Activated naive CD4-positive, alpha-beta T cell treated with anti-CD3 and anti-CD28 coated beads, Interleukin-2, amount 50 U/mL, for 72 hours (primary cell): ENCODE measurements around the gene COMMD3. TPM values are rescaled to one million over a fixed set of nuclear protein-coding genes. Genes with fewer than 3 reads are reported as not detected.
A peak's percentile ranks its signal among the peaks of the same experiment; 100 is the strongest.
"Not testable (repeated sequence)": the region's sequence is repeated elsewhere in the genome, so short reads cannot be mapped to it uniquely, and the experiment has no call there.

Source experiments
- ATAC-seq, 2 donors: fragments of 150-1000 bp; cut with Tn5 transposase; 2 replicates each; pipeline ENCODE4 v1.10.0; 2021; ENCODE audit warnings: mild to moderate bottlenecking in 2 of 2, moderate library complexity in 2 of 2
- DNase-seq, 2 donors: peaks; one replicate each; pipeline ENCODE4 v3.0.0; 2021 to 2022; ENCODE audit warnings: low spot score in 2 of 2
- H3K27ac Mint-ChIP-seq, 2 donors: one replicate each; pipeline ENCODE4 v1.8.0; 2022; ENCODE audit warnings: mild to moderate bottlenecking in 2 of 2, mixed read lengths in 2 of 2
- H3K36me3 Mint-ChIP-seq, 2 donors: one replicate each; pipeline ENCODE4 v1.8.0; 2022; ENCODE audit warnings: mixed read lengths in 2 of 2
- H3K9me3 Mint-ChIP-seq, 2 donors: one replicate each; pipeline ENCODE4 v1.8.0; 2022; ENCODE audit warnings: mixed read lengths in 2 of 2
- total RNA-seq, 2 donors: library from RNA; stranded (reverse); gene quantifications; one replicate each; pipeline ENCODE4 v1.2.3, GENCODE V29; 2022

COMMD3 gene
- 10 to 100 TPM; 57.3 to 91.3 TPM for total RNA-seq

DNA sequence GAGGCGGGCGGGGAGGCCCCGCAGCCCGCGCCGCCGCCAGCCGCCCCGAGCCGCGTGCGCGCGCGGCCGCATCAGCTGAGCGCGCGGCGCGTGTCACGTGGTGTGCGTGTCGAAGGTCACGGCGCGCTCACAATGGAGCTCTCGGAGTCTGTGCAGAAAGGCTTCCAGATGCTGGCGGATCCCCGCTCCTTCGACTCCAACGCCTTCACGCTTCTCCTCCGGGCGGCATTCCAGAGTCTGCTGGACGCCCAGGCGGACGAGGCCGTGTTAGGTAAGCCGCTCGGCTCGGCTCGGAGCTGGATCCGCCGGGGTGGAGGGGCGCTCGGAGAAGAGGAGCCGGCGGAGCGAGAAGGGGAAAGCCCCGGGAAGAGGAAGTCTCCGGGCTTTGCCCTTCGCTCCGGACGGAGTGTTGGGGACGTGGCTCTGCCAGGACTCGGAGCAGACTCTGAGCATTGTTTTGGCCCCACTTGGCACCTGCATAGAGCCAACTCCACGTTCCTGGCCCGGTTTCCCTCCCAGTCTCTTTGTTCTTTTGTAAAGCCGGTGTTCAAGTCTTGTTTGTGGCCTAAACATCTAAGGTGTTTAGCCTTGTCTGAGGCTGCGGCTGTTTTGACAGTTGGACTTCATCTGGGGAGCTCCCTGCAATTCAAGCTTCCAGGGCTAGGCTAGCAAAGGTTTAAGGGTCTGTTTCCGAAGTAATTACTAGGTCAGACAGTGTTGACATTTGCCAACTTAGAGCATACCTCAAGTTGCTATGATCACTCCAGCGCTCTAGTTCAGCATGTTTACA lies at the start of gene COMMD3:
Gene COMMD3 (plus strand): TSS at position 103 of the 790 bp plus-strand sequence. CDS start 30 bp downstream, at position 133.
- ATAC-seq: peak; percentile 80 to 83
- DNase-seq: peak; percentile 77 to 86
- peaks cover 11 to 20% of the 10 kb centered on the region in 2 donors for H3K36me3 Mint-ChIP-seq
- no peaks in the 10 kb centered on the region for H3K9me3 Mint-ChIP-seq
- H3K27ac Mint-ChIP-seq: peak within 1 kb of the TSS; percentile 90 to 98

DNA sequence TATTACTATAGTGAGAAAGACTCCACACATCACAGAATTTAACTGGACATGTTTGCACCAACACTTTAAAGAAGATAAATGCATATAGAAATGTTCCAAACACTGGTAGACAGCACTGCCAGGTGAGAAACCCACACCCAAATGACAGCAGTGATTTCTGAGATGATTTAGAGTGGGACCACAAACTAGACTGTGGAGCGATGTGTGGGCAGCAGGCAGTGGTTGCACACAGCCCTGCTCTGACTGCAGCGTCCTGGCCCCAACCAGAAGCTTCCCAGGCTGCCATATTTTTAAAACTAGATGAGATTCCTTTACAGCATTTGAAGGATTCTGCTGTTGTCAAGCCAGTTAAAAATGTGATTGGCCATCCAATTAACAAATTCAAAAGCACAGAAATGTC lies 47.7 kb upstream of the COMMD3 start:
- H3K9me3 Mint-ChIP-seq: peaks cover 0 to 3% of the 10 kb centered on the region in 2 donors
- peaks cover 0 to 5% of the 10 kb centered on the region in 2 donors for H3K36me3 Mint-ChIP-seq
- DNase-seq (no peak), ATAC-seq (peak; percentile 21 to 64)
- H3K27ac Mint-ChIP-seq: no peak overlapping the region

GRCh38 chr10:22271786-22272185 lies 44.4 kb upstream of the COMMD3 start:
- no peak for DNase-seq
- Mint-ChIP-seq H3K27ac (no peak overlapping the region), H3K36me3 (no peaks in the 10 kb centered on the region), H3K9me3 (peaks cover 0 to 3% of the 10 kb centered on the region in 2 donors)
- ATAC-seq: peak; percentile 70 to 88

GRCh38 chr10:22278441-22278782 lies 37.8 kb upstream of the COMMD3 start:
- Mint-ChIP-seq H3K27ac (no peak overlapping the region), H3K36me3 (no peaks in the 10 kb centered on the region), H3K9me3 (no peaks in the 10 kb centered on the region)
- ATAC-seq (no peak), DNase-seq (no peak)

GRCh38 chr10:22280078-22280477 lies 36.1 kb upstream of the COMMD3 start:
- H3K27ac Mint-ChIP-seq: no peak overlapping the region
- no peaks in the 10 kb centered on the region for H3K9me3 Mint-ChIP-seq
- no peak for DNase-seq
- H3K36me3 Mint-ChIP-seq: no peaks in the 10 kb centered on the region
- no peak for ATAC-seq

DNA sequence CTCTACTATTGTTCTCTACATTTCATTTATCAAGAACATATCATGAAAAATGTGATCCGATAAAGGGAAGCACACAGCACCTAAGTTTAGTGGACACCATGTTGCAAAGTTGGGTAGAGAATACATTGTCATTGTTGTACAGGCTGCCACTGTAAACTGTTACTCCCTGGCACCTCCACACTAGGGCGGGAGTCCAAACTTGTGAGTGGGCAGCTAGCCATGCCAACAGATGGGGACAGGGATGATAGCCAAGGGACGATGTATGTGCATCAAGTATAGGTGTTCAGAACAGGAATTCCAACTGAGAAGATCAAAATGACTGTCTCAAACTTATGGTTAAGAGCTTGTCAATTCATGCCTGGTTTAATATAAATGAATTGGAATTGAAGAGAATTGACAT lies 31.1 kb upstream of the COMMD3 start:
- ATAC-seq (no peak), DNase-seq (no peak)
- Mint-ChIP-seq H3K27ac (no peak overlapping the region), H3K36me3 (no peaks in the 10 kb centered on the region), H3K9me3 (no peaks in the 10 kb centered on the region)

GRCh38 chr10:22293747-22294404 lies 22.3 kb upstream of the COMMD3 start:
- no peak for ATAC-seq
- Mint-ChIP-seq H3K27ac (no peak overlapping the region), H3K9me3 (no peaks in the 10 kb centered on the region), H3K36me3 (no peaks in the 10 kb centered on the region)
- no peak for DNase-seq

DNA sequence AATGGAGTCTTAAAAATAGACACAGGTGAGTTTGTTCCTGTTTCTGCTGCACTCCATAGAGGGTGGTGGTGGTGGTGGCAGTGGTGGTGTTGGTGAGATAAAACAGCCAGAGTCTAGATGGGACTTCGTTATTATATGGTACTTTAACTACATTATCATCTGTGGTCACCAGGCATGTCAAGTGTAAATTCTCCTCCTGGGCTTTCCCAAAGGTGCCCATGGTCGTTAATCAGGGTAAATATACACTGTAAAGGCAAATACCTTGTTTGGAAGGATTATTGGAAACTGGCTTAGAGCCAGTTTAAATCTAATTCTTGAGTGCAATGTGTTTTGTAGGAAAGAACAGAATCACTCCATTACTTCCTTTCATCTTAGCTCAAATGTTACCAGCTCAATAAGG lies 21.5 kb upstream of the COMMD3 start:
- Mint-ChIP-seq H3K9me3 (no peaks in the 10 kb centered on the region), H3K27ac (no peak overlapping the region), H3K36me3 (no peaks in the 10 kb centered on the region)
- DNase-seq: no peak
- ATAC-seq: no peak

DNA sequence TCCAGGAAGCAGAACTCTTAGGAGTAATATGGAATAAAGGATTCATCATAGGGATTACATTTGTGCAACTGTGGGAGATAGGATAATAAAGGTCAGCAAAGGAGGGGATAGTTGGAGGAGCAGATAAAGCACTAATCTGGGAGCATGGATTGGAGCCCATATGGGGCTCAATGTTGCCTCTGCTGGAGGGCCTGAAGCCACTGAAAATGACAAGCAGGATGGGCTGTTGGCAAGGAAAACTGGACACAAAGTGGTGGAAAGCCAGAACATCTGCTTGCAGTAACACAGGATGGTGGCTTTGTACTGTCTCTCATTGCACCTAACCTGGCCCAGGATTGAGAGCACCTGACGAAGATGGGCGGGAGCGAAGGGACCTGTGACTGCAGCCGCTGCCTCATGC lies 15.0 kb upstream of the COMMD3 start:
- Mint-ChIP-seq H3K9me3 (no peaks in the 10 kb centered on the region), H3K36me3 (peaks cover 0 to under 1% of the 10 kb centered on the region in 2 donors), H3K27ac (peak overlapping the region in 1 of 2 donors; percentile 82)
- ATAC-seq: no peak
- no peak for DNase-seq

DNA sequence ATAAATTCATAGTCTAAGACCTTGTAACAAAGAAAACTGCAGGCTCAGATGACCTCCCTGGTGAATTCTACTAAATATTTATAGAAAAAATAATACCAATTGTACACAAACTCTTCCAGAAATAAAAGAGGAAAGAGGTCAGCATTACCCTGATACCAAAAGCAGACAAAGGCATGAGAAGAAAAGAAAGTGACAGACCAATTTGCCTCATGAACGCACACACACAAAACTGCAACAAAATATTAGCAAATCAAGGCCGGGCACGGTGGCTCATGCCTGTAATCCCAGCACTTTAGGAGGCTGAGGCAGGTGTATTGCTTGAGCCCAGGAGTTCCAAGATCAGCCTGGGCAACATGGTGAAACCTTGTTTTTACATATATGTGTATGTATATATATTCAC lies 12.7 kb upstream of the COMMD3 start:
- Mint-ChIP-seq H3K36me3 (peaks cover 0 to 11% of the 10 kb centered on the region in 2 donors), H3K27ac (no peak overlapping the region), H3K9me3 (peaks cover 0 to 5% of the 10 kb centered on the region in 2 donors)
- DNase-seq (no peak), ATAC-seq (no peak)

GRCh38 chr10:22305721-22306120 lies 10.5 kb upstream of the COMMD3 start:
- Mint-ChIP-seq H3K36me3 (peaks cover 0 to 11% of the 10 kb centered on the region in 2 donors), H3K9me3 (peaks cover 0 to 5% of the 10 kb centered on the region in 2 donors), H3K27ac (no peak overlapping the region)
- DNase-seq (no peak), ATAC-seq (no peak)

DNA sequence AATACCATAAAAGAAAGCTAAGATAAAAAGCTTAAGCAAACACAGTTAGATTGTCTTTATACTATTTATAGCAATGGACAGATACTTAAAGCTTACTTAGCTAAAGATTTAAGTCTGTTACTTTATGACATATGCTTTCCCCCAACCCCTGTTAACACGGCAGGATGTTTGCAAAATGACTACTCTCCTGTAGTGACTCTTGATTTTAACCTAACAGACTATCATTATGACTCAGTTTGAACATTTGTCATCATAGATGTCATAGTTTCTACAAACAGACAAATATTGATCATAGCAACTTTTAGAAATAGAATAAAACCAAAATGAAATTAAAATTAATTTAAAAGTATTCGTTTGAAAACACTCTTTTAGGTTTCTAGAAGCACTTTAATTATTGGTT lies 7.8 kb upstream of the COMMD3 start:
- Mint-ChIP-seq H3K27ac (no peak overlapping the region), H3K36me3 (peaks cover 0 to 11% of the 10 kb centered on the region in 2 donors)
- peak; percentile 100 for ATAC-seq

DNA sequence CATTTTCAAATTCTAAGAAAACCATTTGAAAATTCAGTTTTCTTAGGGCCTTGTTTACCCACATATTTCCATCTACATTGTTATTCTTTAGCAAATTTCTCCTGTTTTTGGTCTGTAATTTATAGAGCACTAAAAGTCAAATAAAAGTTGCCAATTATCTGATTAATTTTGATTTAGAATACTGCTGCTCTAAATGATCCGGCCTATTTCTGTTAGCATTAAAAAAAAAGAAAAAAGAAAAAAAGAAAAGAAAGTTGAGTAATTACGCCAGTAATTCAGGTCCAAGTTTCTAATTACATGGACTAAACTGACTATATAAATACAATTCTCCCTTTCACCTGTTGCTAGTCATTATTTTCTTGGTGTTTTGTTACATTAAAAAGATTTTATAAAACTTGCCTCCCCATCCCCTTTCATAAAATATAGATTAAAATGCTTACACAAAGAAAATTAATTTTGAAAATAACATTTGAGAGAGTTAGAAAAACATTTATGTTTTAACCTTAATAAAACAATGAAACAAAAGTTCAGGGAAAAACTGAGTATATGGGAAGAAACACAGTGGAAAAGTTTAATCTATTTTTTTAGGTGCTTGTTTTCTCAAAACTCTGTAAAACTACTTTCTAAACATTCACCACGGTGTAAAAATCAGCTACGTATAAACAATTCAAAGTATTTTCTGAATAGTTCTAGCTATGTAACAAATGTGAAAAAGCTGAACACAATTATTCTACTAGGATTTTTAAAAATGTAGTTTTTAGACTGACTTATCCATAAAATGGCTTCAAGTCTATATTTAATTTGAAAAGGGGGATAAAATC lies 6.8 kb upstream of the COMMD3 start:
- DNase-seq (no peak), ATAC-seq (no peak)
- H3K9me3 Mint-ChIP-seq: peaks cover 0 to 5% of the 10 kb centered on the region in 2 donors
- H3K27ac Mint-ChIP-seq: peak overlapping the region in 1 of 2 donors; percentile 68
- peaks cover 0 to 11% of the 10 kb centered on the region in 2 donors for H3K36me3 Mint-ChIP-seq

More for the DNA sequence above, 7.8 kb upstream of the COMMD3 start:
- H3K9me3 Mint-ChIP-seq: peaks cover 0 to 5% of the 10 kb centered on the region in 2 donors
- DNase-seq: peak in 1 of 2 donors; percentile 35

DNA sequence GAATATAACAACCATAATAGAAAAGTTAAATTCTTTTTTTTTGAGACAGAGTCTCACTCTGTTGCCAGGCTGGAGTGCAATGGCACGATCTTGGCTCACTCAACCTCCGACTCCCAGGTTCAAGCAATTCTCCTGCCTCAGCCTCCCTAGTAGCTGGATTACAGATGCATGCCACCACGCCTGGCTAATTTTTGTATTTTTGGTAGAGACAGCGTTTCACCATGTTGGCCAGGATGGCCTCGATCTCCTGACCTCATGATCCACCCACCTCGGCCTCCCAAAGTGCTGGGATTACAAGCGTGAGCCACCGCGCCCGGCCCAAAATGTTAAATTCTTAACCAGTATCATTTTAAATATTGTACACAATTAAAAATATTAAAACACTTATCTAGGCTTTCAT lies 6.2 kb upstream of the COMMD3 start:
- H3K27ac Mint-ChIP-seq: not testable (repeated sequence)

DNA sequence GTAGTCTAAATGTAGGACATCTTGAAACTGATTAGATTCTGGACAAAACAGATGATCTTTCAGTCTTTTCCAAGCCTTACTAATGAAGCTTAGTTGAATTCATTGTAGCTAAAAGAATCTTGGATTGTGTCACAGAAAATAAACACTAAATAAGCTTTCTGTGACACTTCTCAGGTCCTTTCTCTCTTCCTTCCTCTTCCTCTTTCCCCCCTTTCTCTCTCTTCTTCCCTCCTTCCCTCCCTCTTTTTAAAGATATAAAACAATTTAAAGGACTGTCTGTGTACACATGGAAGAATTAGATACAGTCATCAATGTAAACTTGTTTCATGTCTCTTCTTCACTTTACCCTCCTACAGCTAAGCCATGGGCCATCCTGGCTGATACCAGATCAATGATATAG lies 5.3 kb upstream of the COMMD3 start:
- no peak overlapping the region for H3K27ac Mint-ChIP-seq
- H3K36me3 Mint-ChIP-seq: peaks cover 6 to 16% of the 10 kb centered on the region in 2 donors

More for the DNA sequence above, 6.2 kb upstream of the COMMD3 start:
- H3K9me3 Mint-ChIP-seq, ATAC-seq, DNase-seq: not testable (repeated sequence)
- H3K36me3 Mint-ChIP-seq: peaks cover 0 to 11% of the 10 kb centered on the region in 2 donors

DNA sequence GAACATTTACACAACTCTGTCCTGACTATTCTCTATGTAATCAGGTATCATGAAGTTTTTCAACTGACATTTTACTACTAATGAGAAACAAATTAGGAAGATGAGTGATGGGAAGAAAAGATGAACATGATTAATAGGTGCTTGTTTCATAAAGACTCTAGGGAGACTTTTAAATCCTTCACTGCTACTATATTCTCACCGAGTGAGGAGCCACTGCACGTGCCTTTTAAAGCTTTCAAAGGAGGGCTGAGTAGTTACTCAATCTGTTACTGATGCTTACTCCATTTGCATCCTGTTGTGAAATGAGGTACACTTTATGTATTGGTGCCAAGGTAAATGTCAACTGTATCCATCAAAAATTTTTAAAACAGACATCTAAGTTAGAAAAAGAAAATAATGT lies 1.3 kb upstream of the COMMD3 start:
- H3K36me3 Mint-ChIP-seq: peaks cover 6 to 16% of the 10 kb centered on the region in 2 donors
- no peaks in the 10 kb centered on the region for H3K9me3 Mint-ChIP-seq
- H3K27ac Mint-ChIP-seq: peak overlapping the region in 1 of 2 donors; percentile 98
- ATAC-seq (no peak), DNase-seq (no peak)

More for the DNA sequence above, 5.3 kb upstream of the COMMD3 start:
- DNase-seq (no peak), ATAC-seq (no peak)
- H3K9me3 Mint-ChIP-seq: peaks cover 0 to 5% of the 10 kb centered on the region in 2 donors
